DMS114 treated with DMSO at 0.1 percent for 48 hours (cell line): ENCODE results near the gene SAFB.
"Not testable (repeated sequence)": the region's sequence is repeated elsewhere in the genome, so short reads cannot be mapped to it uniquely, and the experiment has no call there.

Experiments used
- DNase-seq: peaks from one replicate; lab custom pipeline; 2025; ENCODE audit not compliant: unreplicated experiment; lab: John Stamatoyannopoulos, UW

The SAFB gene

DNA sequence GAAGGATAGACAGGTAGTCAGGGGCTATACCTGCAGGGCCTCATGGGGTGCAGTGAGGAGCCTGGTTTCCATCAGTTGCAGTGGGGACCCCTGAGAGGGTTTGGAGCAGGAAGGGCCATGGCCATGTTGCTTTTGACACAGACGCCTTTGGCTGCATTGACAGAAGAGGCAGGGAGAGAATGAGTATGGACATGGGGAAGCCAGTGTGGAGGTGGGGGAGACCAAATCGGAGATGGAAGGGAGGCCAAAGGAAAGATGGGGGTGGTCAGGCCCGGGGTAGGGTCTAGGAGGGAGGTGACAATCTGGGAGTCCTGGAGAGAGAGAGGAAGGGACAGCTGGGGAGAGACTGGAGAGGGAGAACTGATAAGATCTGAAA lies 59.2 kb downstream of the SAFB start:
- no peak for DNase-seq

DNA sequence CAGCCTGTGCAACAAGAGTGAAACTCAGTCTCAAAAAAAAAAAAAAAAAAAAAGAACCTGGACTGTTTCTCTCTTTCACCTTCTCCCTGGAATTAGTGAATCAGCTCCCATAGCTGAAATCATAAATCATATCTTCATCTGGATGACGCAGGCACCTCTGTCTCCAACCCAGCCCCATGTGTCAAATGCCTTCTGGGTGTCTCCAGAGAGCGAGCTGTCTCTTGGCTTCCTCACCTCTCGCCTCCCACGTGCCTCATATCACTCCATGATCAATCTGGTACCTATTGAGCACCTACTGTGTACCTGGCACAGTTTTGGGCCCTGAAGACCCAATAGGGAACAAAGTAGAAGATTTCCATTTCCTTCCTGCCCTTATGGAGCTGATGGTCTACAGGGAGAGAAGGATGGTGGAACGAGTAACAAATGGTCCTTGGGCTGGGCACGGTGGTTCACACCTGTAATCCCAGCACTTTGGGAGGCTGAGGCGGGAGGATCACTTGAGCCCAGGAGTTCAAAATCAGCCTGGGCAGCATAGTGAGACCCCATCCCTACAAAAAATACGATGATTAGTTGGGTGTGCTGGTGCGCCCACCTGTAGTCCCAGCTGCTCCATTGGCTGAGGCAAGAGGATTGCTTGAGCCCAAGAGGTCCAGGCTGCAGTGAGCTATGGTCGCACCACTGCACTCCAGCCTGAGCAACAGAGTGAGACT lies 60.4 kb downstream of the SAFB start:
- no peak for DNase-seq

DNA sequence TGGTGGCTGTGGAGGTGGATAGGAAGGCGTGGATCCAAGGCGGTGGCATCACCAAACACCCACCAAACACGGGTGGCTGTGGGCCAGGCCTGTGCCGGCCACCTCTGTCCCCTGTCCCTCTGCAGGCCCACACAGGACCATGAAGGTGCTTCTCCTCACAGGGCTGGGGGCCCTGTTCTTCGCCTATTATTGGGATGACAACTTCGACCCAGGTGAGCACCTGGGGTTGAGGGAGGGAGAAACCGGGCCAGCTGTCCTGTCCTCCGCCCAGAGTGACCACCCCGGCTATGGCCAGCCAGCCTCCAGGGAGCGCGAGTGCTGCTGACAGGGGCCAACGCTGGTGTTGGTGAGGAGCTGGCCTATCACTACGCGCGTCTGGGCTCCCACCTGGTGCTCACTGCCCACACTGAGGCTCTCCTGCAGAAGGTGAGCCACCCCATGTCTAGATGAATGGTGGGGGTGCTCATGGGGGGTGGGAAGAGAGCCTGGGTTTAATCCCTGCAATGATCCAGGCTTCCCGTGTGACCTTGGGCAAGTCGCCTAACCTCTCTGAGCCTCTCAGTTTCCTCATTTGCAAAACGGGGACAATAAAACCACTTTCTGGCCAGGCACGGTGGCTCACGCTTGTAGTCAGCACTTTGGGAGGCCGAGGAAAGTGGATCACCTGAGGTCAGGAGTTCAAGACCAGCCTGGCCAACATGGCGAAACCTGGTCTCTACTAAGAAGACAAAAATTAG lies 62.0 kb downstream of the SAFB start:
- DNase-seq = no peak

DNA sequence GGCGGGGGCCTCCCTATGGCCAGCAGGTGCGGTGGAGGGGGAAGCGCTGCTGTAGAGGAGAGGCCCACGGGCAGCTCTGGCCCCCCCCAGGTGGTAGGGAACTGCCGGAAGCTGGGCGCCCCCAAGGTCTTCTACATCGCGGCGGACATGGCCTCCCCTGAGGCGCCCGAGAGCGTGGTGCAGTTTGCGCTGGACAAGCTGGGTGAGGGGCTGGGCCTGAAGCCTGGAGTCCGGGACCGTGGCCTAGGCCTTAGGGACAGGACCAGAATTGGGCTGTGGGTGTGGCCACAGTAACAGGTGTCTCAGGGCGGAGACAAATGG lies 63.4 kb downstream of the SAFB start:
- DNase-seq = no peak

DNA sequence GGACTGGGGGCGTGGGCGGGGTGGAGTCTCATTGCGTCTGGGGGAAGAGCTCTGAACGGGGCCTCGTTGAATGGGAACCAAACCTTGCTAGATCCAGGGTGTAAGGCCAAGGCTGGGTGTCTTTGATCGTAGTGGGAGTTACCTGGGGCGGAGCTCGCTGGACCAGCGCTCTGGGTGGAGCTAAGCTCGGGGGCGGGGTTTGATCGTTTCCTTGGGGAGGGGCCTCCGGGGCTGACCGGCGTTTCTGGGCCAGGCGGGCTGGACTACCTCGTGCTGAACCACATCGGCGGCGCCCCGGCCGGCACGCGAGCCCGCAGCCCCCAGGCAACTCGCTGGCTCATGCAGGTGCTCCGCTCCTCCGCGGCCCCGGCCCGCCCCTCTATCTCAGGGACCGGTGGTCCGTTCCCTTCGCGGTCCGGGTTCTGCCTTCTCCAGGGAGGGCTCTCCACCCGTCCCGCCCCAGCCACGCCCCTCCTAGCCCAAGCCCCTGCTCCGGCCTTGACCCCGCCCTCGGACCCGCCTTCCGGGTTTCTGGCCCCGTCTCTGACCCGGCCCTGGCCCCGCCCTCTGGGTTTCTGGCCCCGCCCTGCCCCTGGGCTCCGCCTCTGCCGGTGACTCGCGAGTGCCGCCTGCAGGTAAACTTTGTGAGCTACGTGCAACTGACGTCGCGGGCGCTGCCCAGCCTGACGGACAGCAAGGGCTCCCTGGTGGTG lies 63.9 kb downstream of the SAFB start:
- peak; percentile 51 for DNase-seq

DNA sequence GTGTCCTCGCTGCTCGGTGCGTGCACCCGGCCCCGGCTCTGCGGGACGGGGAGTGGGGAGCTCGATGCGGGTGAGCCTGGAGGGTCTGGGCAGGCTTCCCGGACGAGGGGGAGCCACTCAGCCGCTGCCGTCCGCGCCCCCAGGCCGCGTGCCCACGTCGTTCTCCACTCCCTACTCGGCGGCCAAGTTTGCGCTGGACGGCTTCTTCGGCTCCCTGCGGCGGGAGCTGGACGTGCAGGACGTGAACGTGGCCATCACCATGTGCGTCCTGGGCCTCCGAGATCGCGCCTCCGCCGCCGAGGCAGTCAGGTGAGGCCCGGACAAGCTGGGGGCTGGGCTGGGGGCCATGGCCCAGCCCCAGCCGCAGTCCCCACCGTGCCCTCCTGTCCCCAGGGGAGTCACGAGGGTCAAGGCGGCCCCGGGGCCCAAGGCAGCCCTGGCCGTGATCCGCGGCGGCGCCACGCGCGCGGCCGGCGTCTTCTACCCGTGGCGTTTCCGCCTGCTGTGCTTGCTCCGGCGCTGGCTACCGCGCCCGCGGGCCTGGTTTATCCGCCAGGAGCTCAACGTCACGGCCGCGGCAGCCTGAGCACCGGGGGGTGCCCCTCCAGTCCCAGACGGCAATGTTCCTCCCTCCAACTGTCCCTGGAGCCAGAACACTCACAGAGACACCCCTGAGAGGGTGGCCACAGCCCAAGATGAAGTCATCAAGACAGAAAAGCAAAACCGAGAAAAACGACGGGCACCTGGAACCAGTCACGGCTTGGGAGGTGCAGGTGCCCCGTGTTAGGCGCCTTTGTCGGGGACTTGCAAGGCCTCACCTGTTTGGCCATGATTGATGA lies 64.7 kb downstream of the SAFB start:
- DNase-seq = no peak

DNA sequence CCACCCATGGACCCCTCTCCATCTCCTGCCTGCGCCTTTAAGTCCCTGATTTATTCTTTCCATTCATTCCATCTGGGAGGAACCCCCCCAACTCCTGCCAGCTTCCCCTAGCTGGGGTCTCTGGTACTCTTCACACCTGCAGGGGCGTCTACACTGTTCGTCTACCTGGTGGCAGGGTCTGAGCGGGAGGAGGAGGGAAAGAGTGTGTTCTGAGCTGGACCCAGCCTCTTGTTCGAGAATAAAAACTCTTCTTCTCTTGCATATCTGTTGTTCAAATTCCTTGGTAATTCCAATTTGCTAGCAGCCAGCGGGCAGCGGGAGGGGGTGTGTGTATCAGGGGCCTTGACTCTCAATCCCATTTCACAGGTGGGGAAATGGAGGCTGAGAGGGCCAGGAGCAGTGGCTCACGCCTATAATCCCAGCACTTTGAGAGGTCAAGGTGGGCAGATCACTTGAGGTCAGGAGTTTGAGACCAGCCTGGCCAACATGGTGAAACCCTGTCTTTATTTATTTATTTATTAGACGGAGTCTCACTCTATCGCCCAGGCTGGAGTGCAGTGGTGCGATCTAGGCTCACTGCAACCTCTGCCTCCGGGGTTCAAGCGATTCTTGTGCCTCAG lies 65.5 kb downstream of the SAFB start:
- not testable (repeated sequence) for DNase-seq

DNA sequence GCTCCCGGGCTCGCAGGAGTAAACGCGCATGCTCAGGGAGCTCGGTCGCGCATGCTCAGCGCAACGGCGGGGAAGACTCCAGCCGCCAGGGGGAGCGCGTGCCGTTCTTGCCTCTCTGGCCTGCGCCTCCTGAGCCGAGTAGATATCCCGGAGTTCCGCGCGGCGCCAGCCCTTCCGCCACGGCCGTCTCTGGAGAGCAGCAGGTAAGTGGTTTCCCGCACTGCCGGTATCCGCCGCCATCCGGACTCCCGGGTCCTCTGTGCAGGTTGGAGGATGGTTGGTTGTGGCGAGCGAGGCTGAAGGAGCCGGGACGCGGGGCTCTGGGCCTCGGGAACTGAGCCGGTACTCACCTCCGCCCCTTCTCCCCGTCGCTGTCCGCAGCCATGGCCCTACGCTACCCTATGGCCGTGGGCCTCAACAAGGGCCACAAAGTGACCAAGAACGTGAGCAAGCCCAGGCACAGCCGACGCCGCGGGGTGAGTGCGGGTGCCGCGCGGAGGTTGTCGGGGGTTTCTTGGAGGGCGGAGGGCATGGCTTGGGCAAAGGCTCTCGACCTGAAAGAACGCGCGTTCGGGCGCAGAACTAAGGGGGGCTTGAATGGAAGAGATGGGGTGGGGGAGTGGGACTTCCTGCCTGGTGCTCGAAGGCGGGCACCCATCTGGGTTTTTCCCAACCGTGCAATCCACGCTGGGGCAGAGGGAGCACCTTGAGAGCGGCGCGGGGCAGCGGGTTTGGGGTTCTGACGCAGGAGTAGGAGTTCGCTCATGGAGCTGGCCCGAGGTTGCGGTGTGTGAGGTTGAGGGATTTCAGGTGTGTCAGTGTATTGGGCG lies 67.5 kb downstream of the SAFB start, which contains the start of gene RPL36:
RPL36 (plus strand) TSS at position 171 of the 830 bp plus-strand sequence; CDS start at position 384, 213 bp downstream.
- peak; percentile 78 for DNase-seq

DNA sequence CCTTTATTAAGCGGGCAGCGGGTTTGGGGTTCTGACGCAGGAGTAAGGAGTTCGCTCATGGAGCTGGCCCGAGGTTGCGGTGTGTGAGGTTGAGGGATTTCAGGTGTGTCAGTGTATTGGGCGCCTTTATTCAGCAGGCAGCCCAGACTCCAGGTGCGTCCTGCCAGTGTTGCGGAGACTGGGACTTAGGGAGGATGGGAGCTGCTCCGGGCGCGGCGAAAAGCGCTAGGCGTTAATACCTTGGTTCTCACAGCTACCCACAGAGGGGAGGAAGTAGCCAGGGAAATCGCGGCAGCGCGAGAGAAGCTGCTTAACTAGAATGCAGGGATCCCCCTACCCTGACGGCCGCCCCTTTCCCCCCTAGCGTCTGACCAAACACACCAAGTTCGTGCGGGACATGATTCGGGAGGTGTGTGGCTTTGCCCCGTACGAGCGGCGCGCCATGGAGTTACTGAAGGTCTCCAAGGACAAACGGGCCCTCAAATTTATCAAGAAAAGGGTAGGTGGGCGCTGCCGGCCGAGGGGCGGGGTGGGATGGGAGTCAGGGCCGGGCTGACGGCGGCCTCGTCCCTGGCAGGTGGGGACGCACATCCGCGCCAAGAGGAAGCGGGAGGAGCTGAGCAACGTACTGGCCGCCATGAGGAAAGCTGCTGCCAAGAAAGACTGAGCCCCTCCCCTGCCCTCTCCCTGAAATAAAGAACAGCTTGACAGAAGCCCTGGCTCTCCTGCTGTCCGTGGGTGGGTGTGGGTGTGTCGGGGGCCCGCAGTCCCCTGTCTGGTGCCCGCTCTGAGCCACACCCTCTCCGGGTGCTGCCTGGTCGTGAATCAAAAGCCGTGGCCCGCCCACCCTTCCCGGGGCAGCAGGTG lies 68.3 kb downstream of the SAFB start:
- no peak for DNase-seq

DNA sequence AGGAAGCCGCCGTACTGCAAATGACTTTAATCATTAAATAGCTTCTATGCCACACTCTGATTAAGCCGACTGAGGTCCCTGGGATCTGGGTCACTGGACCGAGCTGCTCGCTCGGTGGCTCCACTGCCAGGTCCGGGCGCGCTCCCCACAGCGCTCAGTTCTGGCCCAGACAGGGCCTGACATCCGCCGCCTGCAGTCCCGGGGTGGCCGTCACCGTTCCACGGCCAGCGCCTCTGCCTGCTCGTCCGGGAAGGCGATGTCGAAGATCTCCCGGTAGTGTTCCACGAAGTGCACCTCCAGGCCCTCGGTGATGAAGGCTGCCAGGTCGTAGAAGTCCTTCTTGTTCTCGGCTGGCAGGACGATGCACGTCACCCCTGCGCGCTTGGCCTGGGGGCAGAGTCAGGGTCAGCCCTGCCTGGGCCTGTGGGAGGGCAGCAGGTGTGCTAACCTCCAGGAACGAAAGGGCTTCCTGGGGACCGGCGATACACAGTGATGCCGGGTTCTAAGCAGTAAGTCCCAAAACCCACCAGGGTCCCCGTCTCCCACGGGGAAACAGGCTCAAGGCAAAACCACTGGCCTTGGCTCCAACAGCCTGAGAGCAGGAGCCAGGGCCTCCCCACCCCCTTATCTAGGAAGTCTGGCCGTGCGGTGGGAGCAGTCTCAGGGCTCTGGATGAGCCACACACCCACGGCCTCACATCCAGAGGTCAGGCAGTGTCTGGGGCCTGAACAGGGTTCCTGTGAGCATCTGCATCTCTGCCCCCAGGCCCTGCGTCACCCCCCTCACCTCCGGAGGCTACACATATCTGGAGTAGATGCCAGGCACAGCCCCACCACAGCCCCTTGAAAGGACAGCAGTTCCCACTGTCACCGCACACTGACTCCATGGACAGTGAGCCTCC lies 69.2 kb downstream of the SAFB start:
- DNase-seq = no peak

DNA sequence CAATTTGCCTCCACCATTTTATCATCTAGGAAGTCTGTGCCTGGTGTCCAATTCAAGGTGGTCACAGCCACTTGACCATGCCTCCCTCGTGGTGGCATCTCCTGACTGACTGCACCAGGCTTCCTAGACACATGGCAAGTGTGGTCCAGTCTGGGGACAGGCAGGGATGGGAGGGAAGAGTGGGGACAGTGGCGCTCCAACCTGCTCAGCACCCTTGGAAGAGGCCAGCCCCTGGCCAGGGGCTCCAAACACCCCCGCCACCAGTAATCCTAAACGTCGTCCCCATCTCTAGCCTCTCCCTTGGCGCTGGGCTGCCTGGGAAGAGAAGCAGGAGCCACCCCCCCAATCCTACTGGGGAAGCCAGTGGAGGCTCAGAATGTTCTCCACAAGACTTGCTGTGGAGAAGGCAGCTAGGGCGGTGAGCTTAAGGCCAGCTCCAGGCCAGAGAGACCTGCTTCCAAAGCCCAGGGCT lies 69.9 kb downstream of the SAFB start:
- no peak for DNase-seq

DNA sequence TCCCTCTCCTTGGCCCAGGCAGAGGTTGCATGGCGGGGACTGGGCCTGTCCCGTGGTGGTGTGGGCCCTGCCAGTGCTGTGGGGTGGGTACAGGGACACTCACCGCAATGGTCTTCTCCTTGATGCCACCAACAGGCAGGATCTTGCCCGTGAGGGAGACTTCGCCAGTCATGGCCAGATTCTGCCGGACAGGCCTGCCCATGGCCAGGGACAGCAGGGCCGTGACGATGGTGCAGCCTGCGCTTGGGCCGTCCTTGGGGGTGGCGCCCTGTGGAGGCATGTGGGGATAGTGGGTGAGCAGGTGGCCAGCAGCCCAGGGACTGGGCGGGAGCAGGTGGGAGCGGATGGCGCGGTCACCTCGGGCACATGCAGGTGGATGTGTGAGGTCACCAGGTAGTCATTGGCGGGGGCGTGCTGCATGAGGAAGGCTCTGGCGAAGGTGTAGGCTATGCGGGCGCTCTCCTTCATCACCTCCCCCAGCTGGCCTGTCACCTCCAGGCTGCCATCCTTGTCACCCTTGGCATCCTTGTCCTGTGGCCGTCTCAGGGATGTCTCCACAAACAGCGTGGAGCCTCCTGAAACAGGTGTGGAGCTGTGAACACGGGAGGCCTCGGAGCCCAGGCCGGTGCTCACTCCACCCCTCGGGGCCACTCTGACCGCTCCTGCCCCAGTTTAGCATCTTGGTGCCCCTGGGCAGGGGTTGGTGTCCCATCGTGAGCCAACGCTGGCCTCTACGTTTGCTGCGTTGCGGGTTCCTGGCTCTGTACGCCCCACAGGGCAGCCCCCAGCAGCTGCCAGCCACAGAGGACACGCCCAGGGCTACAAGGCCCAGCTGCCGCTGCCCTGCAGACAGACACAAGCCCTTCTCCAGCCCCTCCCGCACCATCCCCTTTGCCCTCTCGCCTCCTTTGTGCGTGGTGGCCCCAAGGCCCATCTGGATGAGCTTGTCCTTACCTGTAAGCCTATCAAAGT lies 70.6 kb downstream of the SAFB start:
- DNase-seq = no peak

DNA sequence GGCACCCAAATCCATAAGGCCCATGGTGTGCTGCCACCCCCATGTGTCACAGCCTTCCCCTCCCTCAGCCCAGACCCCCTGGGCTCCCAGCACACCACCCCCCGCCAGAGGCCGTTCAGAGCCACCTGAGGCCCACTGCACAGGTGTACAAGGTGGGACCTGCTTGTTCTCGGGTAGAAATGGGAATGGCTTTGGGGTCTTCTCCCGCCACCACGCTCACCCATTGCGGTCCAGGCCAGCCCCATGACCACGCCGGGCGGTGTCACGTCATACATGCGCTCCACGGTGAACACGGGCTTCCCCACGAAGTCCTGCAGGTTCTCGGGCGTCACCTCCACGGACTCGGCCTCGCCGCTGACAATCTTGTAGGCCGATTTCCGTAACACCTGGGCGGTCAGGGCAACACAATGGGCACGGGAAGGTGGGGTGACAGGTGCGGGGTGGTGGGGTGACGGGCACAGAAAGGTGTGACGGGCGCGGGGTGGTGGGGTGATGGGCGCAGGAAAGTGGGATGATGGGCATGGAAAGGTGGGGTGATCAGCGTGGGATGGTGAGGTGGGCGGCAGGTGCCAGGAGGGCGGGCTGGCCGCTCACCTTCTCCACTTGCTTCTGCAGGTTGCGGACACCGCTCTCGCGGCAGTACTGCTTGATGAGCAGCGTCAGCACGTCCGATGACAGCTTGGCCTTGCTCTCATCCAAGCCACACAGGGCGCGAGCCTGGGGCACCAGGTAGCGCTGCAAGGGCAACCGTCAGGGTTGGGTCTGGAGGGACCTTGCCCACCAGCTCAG lies 71.5 kb downstream of the SAFB start:
- DNase-seq = no peak

DNA sequence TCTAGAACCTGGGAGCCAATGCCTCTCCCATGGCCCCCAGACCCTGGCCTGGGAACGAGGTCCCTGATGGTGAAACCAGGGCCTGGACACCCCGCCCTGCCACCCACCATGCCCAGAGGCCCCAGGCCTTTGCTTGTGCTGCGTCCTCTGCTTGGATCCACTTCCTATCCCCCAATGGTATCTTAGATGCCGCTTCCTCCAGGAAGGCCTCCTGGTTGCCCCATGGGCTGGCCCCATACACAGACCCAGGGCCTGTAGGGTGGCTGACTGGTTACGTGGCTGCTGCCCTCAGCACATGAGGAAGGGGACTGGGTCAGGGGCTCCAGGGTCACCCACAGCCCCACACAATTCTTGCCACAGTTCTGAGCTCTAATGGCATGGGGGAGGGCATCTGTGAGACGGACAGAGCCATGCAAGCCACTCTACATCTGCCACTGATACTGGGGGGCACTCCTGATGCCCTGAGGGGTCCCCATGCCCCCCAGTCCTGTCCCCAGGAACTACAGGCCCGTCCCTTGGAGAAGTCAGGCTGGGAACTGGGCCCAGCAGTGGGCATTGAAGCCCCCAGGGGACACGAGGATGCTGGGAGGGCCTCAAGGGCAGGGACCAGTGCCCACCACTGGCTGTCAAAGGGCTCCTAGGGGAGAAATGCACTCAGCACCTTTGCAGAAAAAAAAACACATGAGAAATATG lies 72.2 kb downstream of the SAFB start:
- no peak for DNase-seq

DNA sequence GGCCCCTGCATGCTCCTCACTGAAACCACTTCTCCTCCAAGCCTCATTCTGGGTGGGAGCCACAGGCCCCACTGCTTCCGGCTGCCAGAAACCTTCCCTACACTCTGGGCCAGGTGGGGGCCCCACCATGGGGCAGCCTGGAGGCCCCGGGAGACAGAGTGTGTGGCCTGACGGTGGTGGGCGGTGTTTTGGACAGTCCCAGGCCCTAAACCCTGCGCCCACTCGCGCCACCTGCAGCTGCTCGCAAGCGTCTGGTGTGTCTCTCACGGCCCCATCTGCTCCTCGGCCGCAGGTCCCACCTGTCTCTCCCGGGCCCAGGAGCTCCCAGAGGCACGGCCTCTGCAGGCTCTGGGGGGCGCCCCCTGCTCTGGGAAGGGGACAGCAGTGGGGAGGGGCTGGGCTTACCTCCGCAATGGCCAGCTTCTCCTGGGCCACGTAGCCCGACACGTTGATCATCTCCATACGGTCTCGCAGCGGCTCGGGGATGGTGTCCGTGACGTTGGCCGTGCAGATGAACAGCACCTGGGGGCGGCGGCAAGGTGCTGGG lies 72.8 kb downstream of the SAFB start:
- DNase-seq = no peak
